GM23338 (cell line): ENCODE results near the gene RPL37A. TPM values are rescaled to one million over a fixed set of nuclear protein-coding genes. Genes with fewer than 3 reads are reported as not detected.

Source experiments
- ATAC-seq: fragments of 200-7000 bp; cut with Tn5 transposase; 3 replicates; pipeline ENCODE4 v1.9.1; 2020
- DNase-seq: peaks from one replicate; pipeline ENCODE4 v3.0.0-alpha.2; 2015; ENCODE audit warnings: low spot score
- H2AFZ ChIP-seq: fragments of 200-600 bp; sonication (generic); 2 replicates; pipeline ENCODE4 v1.8.0; 2016; ENCODE audit warnings: antibody characterized with exemption, mild to moderate bottlenecking, moderate library complexity
- H3F3A ChIP-seq: fragments of 200-600 bp; sonication (generic); replicated peaks from 2 replicates; pipeline ENCODE4 v1.8.0; 2017; ENCODE audit warnings: antibody characterized with exemption, mixed run types, low read depth
- H3K27ac ChIP-seq: fragments of 200-600 bp; sonication (generic); 2 replicates; pipeline ENCODE4 v1.6.1; 2016; ENCODE audit warnings: low read depth
- H3K27me3 ChIP-seq: fragments of 200-600 bp; sonication (generic); 2 replicates; pipeline ENCODE4 v1.8.0; 2016; ENCODE audit warnings: mild to moderate bottlenecking, mixed run types, moderate library complexity; ENCODE audit not compliant: insufficient read depth
- H3K36me3 ChIP-seq: fragments of 200-600 bp; sonication (generic); 2 replicates; pipeline ENCODE4 v1.8.0; 2016; ENCODE audit warnings: mild to moderate bottlenecking; ENCODE audit not compliant: insufficient read depth
- H3K4me1 ChIP-seq: fragments of 200-600 bp; sonication (generic); 2 replicates; pipeline ENCODE4 v1.8.0; 2016; ENCODE audit warnings: mild to moderate bottlenecking, moderate library complexity; ENCODE audit not compliant: insufficient read depth
- H3K4me2 ChIP-seq: fragments of 200-600 bp; sonication (generic); 2 replicates; pipeline ENCODE4 v1.7.1; 2017; ENCODE audit warnings: mixed run types
- H3K4me3 ChIP-seq: fragments of 200-600 bp; sonication (generic); 2 replicates; pipeline ENCODE4 v1.6.1; 2016; ENCODE audit warnings: mixed run types
- H3K79me2 ChIP-seq: fragments of 200-600 bp; sonication (generic); replicated peaks from 2 replicates; pipeline ENCODE4 v1.8.0; 2017; ENCODE audit warnings: mild to moderate bottlenecking; ENCODE audit not compliant: insufficient read depth
- H3K9me2 ChIP-seq: fragments of 200-600 bp; sonication (generic); 2 replicates; pipeline ENCODE4 v1.8.0; 2017; ENCODE audit not compliant: insufficient read depth
- H4K20me1 ChIP-seq: fragments of 200-600 bp; sonication (generic); replicated peaks from 2 replicates; pipeline ENCODE4 v1.8.0; 2017; ENCODE audit warnings: mild to moderate bottlenecking; ENCODE audit not compliant: insufficient read depth
- H3K27ac Mint-ChIP-seq: 2 replicates; pipeline ENCODE4 v1.8.0; 2020; ENCODE audit warnings: inconsistent platforms, mild to moderate bottlenecking, moderate library complexity, mixed read lengths
- H3K27me3 Mint-ChIP-seq: 3 replicates; pipeline ENCODE4 v1.8.0; 2022; ENCODE audit warnings: low read depth, mild to moderate bottlenecking, moderate library complexity, mixed read lengths, inconsistent platforms; ENCODE audit not compliant: insufficient read depth, poor library complexity
- H3K36me3 Mint-ChIP-seq: 3 replicates; pipeline ENCODE4 v1.8.0; 2021; ENCODE audit warnings: low read depth, mild to moderate bottlenecking, inconsistent platforms, moderate library complexity, mixed read lengths
- H3K4me1 Mint-ChIP-seq: 3 replicates; pipeline ENCODE4 v1.8.0; 2020; ENCODE audit warnings: mild to moderate bottlenecking, inconsistent platforms, mixed read lengths
- H3K4me3 Mint-ChIP-seq: 3 replicates; pipeline ENCODE4 v1.8.0; 2021; ENCODE audit warnings: moderate library complexity, mild to moderate bottlenecking, inconsistent platforms, mixed read lengths
- H3K9me3 Mint-ChIP-seq: 3 replicates; pipeline ENCODE4 v1.8.0; 2020; ENCODE audit warnings: moderate library complexity, mild to moderate bottlenecking, inconsistent platforms, mixed read lengths
- CREB1 ChIP-seq: fragments of 250-450 bp; sonication (Bioruptor Pico); IDR thresholded peaks from 2 replicates; pipeline ENCODE4 v1.5.0; 2020; ENCODE audit warnings: low read depth, mild to moderate bottlenecking, moderate library complexity
- CTCF ChIP-seq, 2 experiments: fragments of 200-600 bp in 1 of 2; sonication (generic) in 1 of 2; conservative IDR thresholded peaks; 2 replicates each; pipeline versions ENCODE4 v1.5.1 to v1.6.1; 2016 to 2017; ENCODE audit warnings: antibody characterized with exemption in 2 of 2, low read depth in 2 of 2, mild to moderate bottlenecking in 2 of 2, moderate library complexity in 1 of 2
- EZH2 ChIP-seq: fragments of 200-600 bp; sonication (generic); IDR thresholded peaks from one replicate; pipeline ENCODE4 v1.8.0; 2017; ENCODE audit warnings: antibody characterized with exemption, mild to moderate bottlenecking, low read depth; ENCODE audit not compliant: unreplicated experiment
- JUNB ChIP-seq: IDR thresholded peaks from one replicate; pipeline ENCODE4 v1.6.1; 2016; ENCODE audit warnings: antibody characterized with exemption; ENCODE audit not compliant: unreplicated experiment
- NANOG ChIP-seq: IDR thresholded peaks from 2 replicates; pipeline ENCODE4 v1.6.1; 2016; ENCODE audit warnings: antibody characterized with exemption, borderline replicate concordance
- REST ChIP-seq: IDR thresholded peaks from one replicate; pipeline ENCODE4 v1.6.1; 2018; ENCODE audit warnings: antibody characterized with exemption; ENCODE audit not compliant: unreplicated experiment
- STAT1 ChIP-seq: IDR thresholded peaks from one replicate; pipeline ENCODE4 v1.6.1; 2016; ENCODE audit warnings: antibody characterized with exemption; ENCODE audit not compliant: unreplicated experiment
- ZNF331 ChIP-seq: fragments of 250-450 bp; sonication (Bioruptor Pico); IDR thresholded peaks from 2 replicates; pipeline ENCODE4 v1.5.0; 2020; ENCODE audit warnings: low read depth, mild to moderate bottlenecking, moderate library complexity
- polyA plus RNA-seq: library from polyadenylated mRNA; unstranded; fragments of >200 nt; fragmentation: Nextera tagmentation; extraction: Ambion mirVana; gene quantifications from 2 replicates; pipeline ENCODE4 v1.2.1, GENCODE V29; 2016
- total RNA-seq: library from RNA; depleted of rRNA; stranded (reverse); fragments of >200 nt; shearing (Covaris generic); gene quantifications from 2 replicates; pipeline ENCODE4 v1.2.3, GENCODE V29; 2014

RPL37A gene
- total and polyA plus RNA-seq, 2 experiments from 2014 or later, result 1,118 to 5,036 TPM

- Mint-ChIP-seq H3K27me3 (peaks cover 6% of the 10 kb centered on the region), H3K4me3 (no peak overlapping the region), H3K4me1 (peaks cover 17% of the 10 kb centered on the region; the same call in 2 of the 3 replicates), H3K27ac (no peak overlapping the region), H3K9me3 (no peaks in the 10 kb centered on the region; the same call in 2 of the 3 replicates), H3K36me3 (no peaks in the 10 kb centered on the region)
- H3F3A ChIP-seq, result 0 out of 2 replicates have a peak, but pooled peaks cover 4% of the 10 kb centered on the region
- no peak overlapping the region for H3K27ac ChIP-seq
- no peaks in the 10 kb centered on the region for H3K36me3 ChIP-seq
- TF ChIP-seq ZNF331 (CRISPR knock-in tag) (no peak), CTCF (conservative IDR thresholded peaks at IDR 0.05; ENCODE audit: low read depth in 2 of 2) (no peak)
- H3K4me1 ChIP-seq, result no peaks in the 10 kb centered on the region
- H3K4me3 ChIP-seq, result no peak overlapping the region
- no peaks in the 10 kb centered on the region for H3K9me2 ChIP-seq
- H4K20me1 ChIP-seq, result no peaks in the 10 kb centered on the region
- H3K27me3 ChIP-seq, result no peaks in the 10 kb centered on the region
- H3K79me2 ChIP-seq, result no peaks in the 10 kb centered on the region
- H3K4me2 ChIP-seq, result no peak overlapping the region
- no peak for ATAC-seq
- H2AFZ ChIP-seq, result no peak overlapping the region
- DNase-seq, result no peak
These were observed 38.7 kb downstream of the RPL37A start for GRCh38 chr2:216537366-216537765.

GRCh38 chr2:216538538-216538937 lies 39.9 kb downstream of the RPL37A start:
- no peaks in the 10 kb centered on the region; the same call in 2 of the 3 replicates for H3K9me3 Mint-ChIP-seq
- no peak overlapping the region for H3K4me3 Mint-ChIP-seq
- H3K79me2 ChIP-seq, result no peaks in the 10 kb centered on the region
- H3K27ac Mint-ChIP-seq, result no peak overlapping the region
- peaks cover 17% of the 10 kb centered on the region; the same call in 2 of the 3 replicates for H3K4me1 Mint-ChIP-seq
- H3K4me2 ChIP-seq, result no peak overlapping the region
- no peak overlapping the region for H3K4me3 ChIP-seq
- peaks cover 5% of the 10 kb centered on the region; the same call in 2 of the 3 replicates for H3K36me3 Mint-ChIP-seq
- no peaks in the 10 kb centered on the region for H3K9me2 ChIP-seq
- DNase-seq (no peak), ATAC-seq (no peak)
- no peaks in the 10 kb centered on the region for H4K20me1 ChIP-seq
- 0 out of 2 replicates have a peak, but pooled peaks cover 4% of the 10 kb centered on the region for H3F3A ChIP-seq
- no peaks in the 10 kb centered on the region for H3K27me3 ChIP-seq
- no peak for TF ChIP-seq JUNB
- H3K4me1 ChIP-seq, result no peaks in the 10 kb centered on the region
- no peak overlapping the region for H3K27ac ChIP-seq
- H2AFZ ChIP-seq, result no peak overlapping the region
- peaks cover 6% of the 10 kb centered on the region for H3K27me3 Mint-ChIP-seq
- no peaks in the 10 kb centered on the region for H3K36me3 ChIP-seq

- no peak overlapping the region for H3K27ac Mint-ChIP-seq
- no peaks in the 10 kb centered on the region for H3K79me2 ChIP-seq
- no peaks in the 10 kb centered on the region for H3K9me2 ChIP-seq
These were observed 40.5 kb downstream of the RPL37A start for GRCh38 chr2:216539120-216539519.

More at GRCh38 chr2:216539120-216539519, 40.5 kb downstream of the RPL37A start:
- H3K36me3 ChIP-seq, result no peaks in the 10 kb centered on the region
- H3K9me3 Mint-ChIP-seq, result no peaks in the 10 kb centered on the region; the same call in 2 of the 3 replicates
- H3K4me2 ChIP-seq, result no peak overlapping the region
- no peaks in the 10 kb centered on the region for H3K27me3 ChIP-seq
- H3K4me3 Mint-ChIP-seq, result no peak overlapping the region
- no peaks in the 10 kb centered on the region for H4K20me1 ChIP-seq
- TF ChIP-seq CTCF (conservative IDR thresholded peaks at IDR 0.05; ENCODE audit: low read depth in 2 of 2), result no peak
- no peak for TF ChIP-seq STAT1
- no peak for TF ChIP-seq NANOG
- no peak for TF ChIP-seq EZH2
- no peak for TF ChIP-seq REST
- no peak for TF ChIP-seq CREB1 (CRISPR knock-in tag)
- TF ChIP-seq ZNF331 (CRISPR knock-in tag), result no peak
- peaks cover 17% of the 10 kb centered on the region; the same call in 2 of the 3 replicates for H3K4me1 Mint-ChIP-seq
- DNase-seq (no peak), ATAC-seq (no peak)
- peaks cover 5% of the 10 kb centered on the region; the same call in 2 of the 3 replicates for H3K36me3 Mint-ChIP-seq
- H2AFZ ChIP-seq, result no peak overlapping the region
- peaks cover 6% of the 10 kb centered on the region for H3K27me3 Mint-ChIP-seq
- H3K27ac ChIP-seq, result no peak overlapping the region
- H3K4me1 ChIP-seq, result no peaks in the 10 kb centered on the region
- H3F3A ChIP-seq, result 0 out of 2 replicates have a peak, but pooled peaks cover 4% of the 10 kb centered on the region
- H3K4me3 ChIP-seq, result no peak overlapping the region
